GM10248 (cell line): ENCODE measurements around the gene TXNRD2.

Source experiments
- CTCF ChIA-PET: fragments of 300-600 bp; sonication (Branson Sonifier 250); formaldehyde crosslinking; extraction: SDS; loops from one replicate; lab custom pipeline; 2021; ENCODE audit warnings: antibody characterized with exemption; lab: Yijun Ruan, JAX
- POLR2A ChIA-PET: fragments of 350-650 bp; sonication (Branson Sonifier 250); formaldehyde crosslinking; extraction: SDS; loops from one replicate; lab custom pipeline; 2020; ENCODE audit warnings: antibody characterized with exemption; lab: Yijun Ruan, JAX
- DNase-seq: peaks from one replicate; pipeline ENCODE4 v3.0.0; 2012; ENCODE audit errors: extremely low spot score
- CTCF ChIP-seq: IDR thresholded peaks from 2 replicates; pipeline ENCODE4 v1.5.1; 2012; ENCODE audit warnings: mild to moderate bottlenecking, low read depth; ENCODE audit errors: extremely low read depth, missing control alignments, control extremely low read depth

Gene TXNRD2

GRCh38 chr22:19896665-19897355 lies 44.8 kb downstream of the TXNRD2 start:
- POLR2A ChIA-PET, result no interaction called here
- no peak for TF ChIP-seq CTCF
- DNase-seq, result no peak
- CTCF ChIA-PET, result interaction anchor here (1.1 to 2.0 kb wide), 3 partner anchors 13 to 166 kb away, joined by 3 to 11 read pairs (median 5); no protein-coding TSS in a partner anchor

GRCh38 chr22:19895160-19895849 lies 46.3 kb downstream of the TXNRD2 start:
- DNase-seq, result no peak
- no peak for TF ChIP-seq CTCF
- ChIA-PET POLR2A (no interaction called here), CTCF (interaction anchor here (1.7 kb wide), 1 partner anchor 165 kb away, joined by 7 read pairs; no protein-coding TSS in a partner anchor)

- TF ChIP-seq CTCF, result no peak
- no peak for DNase-seq
- POLR2A ChIA-PET, result no interaction called here
- CTCF ChIA-PET, result no interaction called here
Measured at GRCh38 chr22:19893363-19893762, 48.3 kb downstream of the TXNRD2 start.

DNA sequence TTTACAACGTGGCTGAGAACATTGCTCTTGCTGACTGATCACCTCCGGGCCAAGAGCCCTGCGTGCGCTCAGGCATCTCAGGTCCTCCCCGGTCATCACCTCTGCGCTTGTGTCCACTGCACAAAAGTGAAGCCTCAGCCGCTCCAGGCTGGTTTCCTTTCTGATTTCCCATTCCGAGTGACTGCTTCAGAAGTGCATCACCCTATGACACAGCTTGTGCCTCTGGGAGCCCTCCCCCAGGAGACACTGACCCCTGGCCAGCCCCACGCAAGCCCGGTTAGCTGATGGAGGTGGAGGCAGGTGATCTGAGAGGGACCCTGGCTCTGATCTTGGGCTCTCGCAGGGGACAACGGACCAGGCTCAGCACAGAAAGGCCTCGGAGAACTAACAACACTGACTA lies 48.7 kb downstream of the TXNRD2 start:
- DNase-seq, result no peak
- ChIA-PET POLR2A (no interaction called here), CTCF (no interaction called here)
- TF ChIP-seq CTCF, result no peak

- CTCF ChIA-PET, result interaction anchor here (0.7 to 1.7 kb wide), 3 partner anchors 11 to 162 kb away, joined by 4 to 5 read pairs (median 5); no protein-coding TSS in a partner anchor
- POLR2A ChIA-PET, result no interaction called here
- no peak for TF ChIP-seq CTCF
- DNase-seq, result peak; percentile 71
Measured at GRCh38 chr22:19892257-19892879, 49.2 kb downstream of the TXNRD2 start.
